GM18909 (cell line): ENCODE data around the gene ZNF654.
A peak's percentile ranks its signal among the peaks of the same experiment; 100 is the strongest.
"Not testable (repeated sequence)": the region's sequence is repeated elsewhere in the genome, so short reads cannot be mapped to it uniquely, and the experiment has no call there.

Experiments
- ATAC-seq: cut with Tn5 transposase; IDR thresholded peaks from one replicate; pipeline ENCODE4 v1.9.1; 2021; ENCODE audit warnings: mild to moderate bottlenecking; ENCODE audit not compliant: unreplicated experiment, poor library complexity

Gene ZNF654

GRCh38 chr3:88059380-88060170, 520 bp downstream of the ZNF654 start:
- ATAC-seq: peak; percentile 8

DNA sequence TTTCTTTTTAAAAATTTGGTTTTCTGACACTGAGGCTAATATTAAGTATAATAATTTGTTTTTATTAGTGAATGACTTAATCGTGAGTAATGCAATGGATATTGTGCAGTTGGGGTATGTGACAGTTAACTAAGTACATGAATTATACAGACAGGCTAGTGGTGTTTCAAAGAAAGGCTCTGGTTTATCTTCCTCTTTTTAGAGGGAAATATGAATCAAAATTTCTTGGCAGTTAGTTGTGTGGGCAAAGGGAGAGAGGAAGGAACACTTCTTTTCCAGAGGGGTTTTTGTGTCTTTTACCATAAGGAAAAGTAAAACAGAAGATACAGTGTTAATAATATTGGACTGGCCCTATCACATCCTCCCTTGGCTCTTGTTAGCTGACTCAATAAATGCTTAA, 2.7 kb downstream of the ZNF654 start:
- ATAC-seq: no peak

DNA sequence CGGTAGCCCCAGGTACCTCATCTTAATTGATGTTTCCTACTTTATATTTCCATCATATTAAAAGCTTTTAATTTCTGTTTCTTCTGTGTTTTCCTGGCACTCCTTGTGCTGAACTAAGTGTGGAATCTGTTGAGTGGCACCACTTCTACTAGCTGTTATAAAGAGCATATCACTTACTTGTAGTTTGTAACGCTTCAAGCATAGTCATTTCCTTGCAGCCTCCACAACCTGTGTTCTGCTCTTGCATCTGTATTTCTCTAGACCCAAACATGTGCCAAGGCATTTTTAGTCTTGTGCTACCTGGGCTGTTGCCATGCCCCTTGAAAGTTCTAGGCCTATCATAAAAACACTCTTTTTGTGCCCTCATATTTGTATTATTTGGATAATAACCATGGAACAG, 16.0 kb downstream of the ZNF654 start:
- no peak for ATAC-seq

- ATAC-seq: no peak
Observed at GRCh38 chr3:88075497-88075896, 16.4 kb downstream of the ZNF654 start.

GRCh38 chr3:88076712-88077111, 17.7 kb downstream of the ZNF654 start:
- ATAC-seq: no peak

DNA sequence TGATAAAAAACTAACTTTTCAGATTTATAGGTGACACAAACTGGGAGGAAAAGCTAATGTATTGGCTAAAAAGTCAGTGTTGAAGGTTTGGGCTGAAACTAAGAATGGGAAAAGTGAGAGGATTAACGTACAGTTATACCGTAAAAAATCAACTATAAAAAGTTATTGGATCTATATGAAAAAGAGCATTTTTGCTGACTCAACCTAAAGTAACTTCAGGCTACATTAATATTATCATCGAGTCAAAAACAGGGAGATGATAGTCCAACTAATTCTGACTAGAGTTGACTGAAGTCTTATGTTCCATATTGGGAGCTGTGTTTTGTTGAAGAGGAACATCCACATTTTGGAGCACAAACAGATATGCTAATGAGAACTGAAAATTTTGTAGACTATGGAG, 19.9 kb downstream of the ZNF654 start:
- no peak for ATAC-seq

- no peak for ATAC-seq
Observed at GRCh38 chr3:88082854-88083253, 23.8 kb downstream of the ZNF654 start.

DNA sequence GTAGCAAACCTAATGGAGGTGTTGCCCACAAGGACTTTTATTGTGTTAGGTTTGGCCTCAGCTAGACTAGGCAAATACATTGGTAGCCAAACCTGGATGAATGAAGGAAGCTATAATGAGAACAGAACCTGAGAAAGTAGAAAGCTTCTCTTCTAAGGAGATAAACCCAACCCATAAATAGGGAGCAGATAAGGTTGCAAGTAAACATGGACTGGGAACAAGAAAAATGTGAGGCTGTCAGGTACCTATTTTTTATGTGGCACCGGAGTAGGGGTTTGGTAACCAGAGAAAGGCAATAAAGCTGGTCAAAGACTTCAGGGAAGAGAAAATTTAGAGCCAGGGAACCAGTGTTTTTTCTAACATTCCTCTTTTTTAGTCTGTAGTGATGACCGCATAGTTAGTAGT, 25.0 kb downstream of the ZNF654 start:
- ATAC-seq: no peak

DNA sequence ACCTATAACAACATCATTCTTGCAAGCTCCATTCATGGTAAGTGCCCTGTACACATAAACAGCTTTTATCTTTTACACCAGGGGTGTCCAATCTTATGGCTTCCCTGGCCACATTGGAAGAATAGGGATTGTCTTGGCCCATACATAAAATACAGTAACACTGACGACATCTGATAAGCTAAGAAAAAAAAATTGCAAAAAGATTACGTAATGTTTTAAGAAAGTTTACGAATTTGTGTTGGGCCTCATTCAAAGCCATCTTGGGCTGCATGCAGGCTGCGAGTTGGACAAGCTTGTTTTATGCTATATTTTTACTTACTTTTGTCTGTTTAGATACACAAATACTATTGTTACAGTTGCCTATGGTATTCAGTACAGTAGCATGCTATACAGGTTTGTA, 31.6 kb downstream of the ZNF654 start:
- no peak for ATAC-seq

- ATAC-seq: no peak
Observed at GRCh38 chr3:88092270-88092669, 33.2 kb downstream of the ZNF654 start.

DNA sequence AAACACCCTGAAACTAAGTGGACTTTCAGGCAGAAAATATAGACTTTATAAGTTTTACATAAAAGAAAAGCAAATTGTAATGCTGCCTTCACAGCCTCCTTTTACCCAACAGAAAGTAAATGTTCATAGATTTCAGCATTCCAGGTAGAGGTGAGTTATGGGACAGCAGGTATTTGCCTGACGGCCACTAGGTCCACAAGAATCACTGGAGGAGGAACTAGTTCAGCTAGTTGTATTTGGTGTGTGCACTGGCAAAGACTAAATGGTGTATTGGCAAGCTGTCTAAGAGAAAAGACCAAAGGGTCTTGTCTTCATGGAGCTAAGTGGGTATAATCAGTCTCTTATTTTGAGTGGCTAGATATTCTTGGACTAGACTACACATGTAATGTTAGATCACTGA, 34.2 kb downstream of the ZNF654 start:
- no peak for ATAC-seq

GRCh38 chr3:88101142-88101541, 42.1 kb downstream of the ZNF654 start:
- ATAC-seq: peak; percentile 80

GRCh38 chr3:88105325-88105724, 46.3 kb downstream of the ZNF654 start:
- ATAC-seq: no peak

DNA sequence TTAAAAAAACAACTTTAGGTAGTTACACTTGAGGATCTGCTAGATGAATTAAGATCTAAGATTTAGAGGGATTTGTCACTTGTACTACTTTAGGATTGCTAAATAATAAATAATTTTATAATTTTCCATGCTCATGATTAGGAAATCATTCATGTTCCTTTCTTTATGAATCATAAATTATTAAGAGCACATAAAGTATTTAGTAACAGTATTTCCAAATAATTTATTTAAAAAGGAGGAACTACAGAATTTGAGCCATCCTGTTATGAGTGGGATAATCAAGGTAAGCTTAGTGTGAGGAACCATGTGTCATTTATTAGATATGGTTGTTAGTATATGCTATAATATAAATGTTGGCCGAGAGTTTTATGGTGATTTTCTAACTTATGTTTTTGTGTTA, 53.2 kb downstream of the ZNF654 start:
- no peak for ATAC-seq

DNA sequence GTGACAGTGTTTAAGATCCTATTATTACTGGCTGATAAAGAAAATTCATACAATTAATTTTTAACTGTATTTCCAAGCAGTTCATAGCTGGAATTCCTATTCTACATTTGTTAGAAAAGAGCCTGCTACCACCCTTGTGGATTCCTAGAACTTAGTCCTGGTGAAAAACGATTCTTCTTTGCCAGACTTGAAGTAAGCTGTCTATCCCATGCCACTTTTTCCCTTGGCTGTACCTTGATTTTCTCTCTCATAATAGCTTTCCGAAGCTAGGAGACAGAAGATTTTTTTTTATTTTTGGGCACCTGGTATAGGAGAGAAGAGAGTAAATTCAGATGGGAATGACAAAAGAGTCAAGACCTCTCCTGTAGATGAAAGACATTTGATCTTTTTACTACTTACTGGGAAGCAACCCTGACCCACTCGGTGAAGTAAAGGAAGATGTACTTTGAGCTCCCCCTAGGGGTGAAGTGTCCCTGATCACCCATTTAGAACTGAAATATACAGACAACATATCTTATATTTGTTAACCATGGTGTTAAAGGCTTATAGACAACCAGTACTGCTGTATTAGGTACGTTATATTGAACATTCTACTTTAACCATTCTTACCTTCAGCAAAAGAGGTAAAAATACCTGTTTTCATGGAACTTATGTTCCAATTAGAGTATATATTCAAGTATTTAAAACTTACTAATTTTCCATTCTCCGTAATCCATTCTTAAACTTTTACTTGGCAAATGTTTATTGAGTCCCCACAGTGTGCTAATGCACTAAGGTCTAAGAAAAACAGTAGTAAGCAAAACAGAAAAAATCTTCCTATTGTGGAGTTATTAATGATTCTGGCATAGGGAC, 54.5 kb downstream of the ZNF654 start:
- ATAC-seq: peak; percentile 94

DNA sequence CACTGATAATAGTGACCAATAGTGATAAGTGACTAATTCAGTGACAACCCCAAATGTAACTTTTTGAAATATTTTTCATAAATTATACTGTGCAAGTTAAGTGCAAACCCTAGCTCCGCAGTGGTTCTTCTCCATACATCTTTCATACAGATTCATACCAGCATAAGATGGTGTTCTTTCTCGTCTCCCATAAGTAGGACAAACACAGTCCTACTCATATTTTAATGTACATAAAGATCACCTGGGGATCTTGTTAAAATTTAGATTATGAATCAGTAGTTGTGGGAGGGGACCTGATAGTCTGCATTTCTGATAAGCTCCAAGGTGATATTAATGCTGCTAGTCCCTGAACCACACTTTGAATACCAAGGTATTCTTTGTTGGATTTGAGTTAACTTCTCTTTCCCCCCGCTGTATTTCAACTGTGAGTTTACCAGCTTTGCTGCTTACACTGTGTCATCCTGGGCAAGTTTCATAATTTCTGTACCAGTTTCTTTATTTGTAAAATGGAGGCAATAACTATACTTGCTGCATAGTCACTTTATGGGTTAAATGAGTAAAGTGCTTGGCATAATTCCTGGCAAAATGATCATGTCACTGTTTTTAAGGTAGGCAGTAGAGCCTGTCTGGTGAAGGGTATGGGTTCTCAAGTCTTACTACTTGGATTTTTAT, 56.0 kb downstream of the ZNF654 start:
- ATAC-seq: no peak

DNA sequence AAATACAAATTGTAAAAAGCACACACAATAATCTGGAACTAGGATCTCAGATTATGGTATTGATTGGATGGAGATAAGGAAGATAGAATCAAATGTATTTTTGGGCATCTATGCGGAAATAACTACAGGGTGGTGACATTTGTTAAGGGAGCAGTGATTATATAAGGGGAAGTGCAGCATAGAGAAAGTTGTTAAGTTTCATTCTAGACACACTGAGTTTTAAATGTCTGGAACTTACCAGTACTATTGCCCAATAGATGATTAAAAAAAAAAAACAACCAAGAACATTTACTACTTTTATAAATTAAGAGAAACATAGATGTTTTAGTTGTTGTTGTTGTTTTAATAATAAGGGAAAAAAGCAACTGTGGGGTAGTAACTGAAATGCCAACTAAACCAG, 58.6 kb downstream of the ZNF654 start:
- no peak for ATAC-seq

DNA sequence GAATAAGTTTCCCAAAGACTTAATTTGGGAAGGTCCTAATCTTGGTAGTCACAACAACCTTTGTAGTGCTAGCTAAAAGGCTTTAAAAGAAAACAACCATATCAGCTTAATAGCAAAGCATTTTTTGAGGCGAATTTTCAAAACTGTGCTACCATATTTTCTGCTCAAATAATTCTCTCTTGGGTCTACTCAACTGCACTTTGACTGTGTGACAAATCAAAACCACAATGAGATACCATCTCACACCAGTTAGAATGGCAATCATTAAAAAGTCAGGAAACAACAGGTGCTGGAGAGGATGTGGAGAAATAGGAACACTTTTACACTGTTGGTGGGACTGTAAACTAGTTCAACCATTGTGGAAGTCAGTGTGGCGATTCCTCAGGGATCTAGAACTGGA, 59.5 kb downstream of the ZNF654 start:
- ATAC-seq: not testable (repeated sequence)

GRCh38 chr3:88123526-88123925, 64.5 kb downstream of the ZNF654 start:
- ATAC-seq: no peak

DNA sequence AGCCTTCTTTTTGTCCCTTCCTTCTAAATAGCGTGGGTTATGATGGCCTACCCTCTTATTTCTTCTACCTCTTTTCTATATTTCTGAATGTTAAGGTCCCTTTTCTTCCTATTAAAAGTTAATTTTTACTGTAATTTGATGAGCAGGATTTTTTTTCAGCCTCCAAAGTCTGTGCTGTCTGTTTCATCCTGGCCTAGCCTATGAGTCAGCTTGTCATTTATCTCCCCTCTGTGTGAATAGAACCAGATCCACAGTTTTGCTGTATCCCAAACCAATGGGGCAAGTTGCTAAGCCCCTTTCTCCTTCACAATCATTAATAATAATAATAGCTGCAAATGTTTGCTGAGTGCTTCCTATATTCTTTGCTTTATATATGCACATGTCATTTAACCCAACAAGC, 72.6 kb downstream of the ZNF654 start:
- no peak for ATAC-seq

DNA sequence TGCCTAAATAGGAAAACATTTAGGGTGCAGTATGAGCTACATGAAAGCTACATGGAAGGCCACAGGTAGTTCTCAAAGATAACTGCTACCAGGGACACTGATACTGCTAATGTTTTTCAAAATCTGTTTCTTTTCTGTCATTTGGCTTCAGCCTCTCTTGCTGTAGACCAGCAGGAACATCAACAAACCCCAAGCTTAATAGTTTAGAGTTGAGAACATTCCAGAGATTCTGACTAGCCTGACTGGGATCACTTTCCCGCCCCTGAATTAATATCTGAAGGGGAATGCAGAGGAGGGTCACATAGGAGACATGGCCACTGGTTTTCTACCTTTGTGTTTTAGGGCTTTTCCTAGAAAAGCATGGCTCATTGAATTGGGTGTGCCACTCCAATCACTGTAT, 73.8 kb downstream of the ZNF654 start:
- ATAC-seq: no peak
